GM21360 (cell line): ENCODE measurements around the gene NEDD8.
"Not testable (repeated sequence)": the region's sequence is repeated elsewhere in the genome, so short reads cannot be mapped to it uniquely, and the experiment has no call there.

Experiments
- ATAC-seq: cut with Tn5 transposase; IDR thresholded peaks from one replicate; pipeline ENCODE4 v1.9.1; 2021; ENCODE audit warnings: mild to moderate bottlenecking, moderate library complexity; ENCODE audit not compliant: unreplicated experiment

The NEDD8 gene

DNA sequence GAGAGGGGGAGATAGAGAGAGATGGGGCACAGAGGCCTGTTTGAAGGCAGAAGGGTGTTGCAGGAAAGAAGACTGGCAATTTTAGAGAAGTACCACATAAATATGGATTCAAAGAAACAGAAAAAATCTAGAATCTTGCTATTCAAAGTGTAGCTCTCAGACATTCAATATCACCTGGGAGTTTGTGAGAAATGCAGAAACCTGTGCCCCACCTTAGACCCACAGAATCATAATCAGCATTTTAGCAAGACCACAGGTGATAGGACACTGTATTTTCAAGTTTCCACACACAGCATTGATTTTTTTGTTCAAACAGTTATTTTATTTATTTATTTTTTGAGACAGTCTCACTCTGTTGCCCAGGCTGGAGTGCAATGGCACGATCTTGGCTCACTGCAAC is 3.3 kb downstream of the NEDD8 start:
- no peak for ATAC-seq

DNA sequence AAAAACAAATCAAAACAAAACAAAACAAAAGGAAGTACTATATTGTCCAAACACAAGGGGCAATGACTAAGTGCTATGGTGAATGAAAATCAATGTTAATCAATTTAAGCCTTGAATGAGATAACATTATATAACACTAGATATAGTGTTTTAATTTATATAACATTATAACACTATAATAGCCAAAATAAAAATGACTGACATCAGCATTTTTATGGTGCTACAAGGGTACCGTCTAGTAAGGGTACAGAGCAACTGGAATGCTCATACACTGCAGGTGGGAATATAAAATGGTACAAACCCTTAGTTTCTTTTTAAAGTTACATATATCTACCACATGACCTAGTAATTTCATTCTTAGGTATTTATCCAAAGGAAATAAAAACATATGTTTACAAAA is 5.7 kb downstream of the NEDD8 start:
- no peak for ATAC-seq

DNA sequence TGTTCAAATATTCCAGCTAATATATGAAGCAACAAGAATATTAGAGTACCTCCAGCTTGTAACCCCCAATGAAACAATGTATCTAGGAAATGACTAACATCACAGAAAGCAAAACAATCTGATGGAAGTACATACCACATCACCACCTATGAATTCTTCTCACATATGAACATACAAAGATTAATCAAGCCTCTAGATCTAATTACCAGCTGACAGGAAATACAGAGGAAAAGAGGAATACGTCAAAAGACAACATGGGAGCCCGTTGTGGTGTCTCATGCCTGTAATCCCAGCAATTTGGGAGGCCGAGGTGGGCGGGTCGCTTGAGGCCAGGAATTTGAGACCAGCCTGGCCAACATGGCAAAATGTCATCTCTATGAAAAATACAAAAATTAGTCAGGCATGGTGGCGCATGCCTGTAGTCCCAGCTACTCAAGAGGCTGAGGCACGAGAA is 7.5 kb downstream of the NEDD8 start:
- no peak for ATAC-seq

DNA sequence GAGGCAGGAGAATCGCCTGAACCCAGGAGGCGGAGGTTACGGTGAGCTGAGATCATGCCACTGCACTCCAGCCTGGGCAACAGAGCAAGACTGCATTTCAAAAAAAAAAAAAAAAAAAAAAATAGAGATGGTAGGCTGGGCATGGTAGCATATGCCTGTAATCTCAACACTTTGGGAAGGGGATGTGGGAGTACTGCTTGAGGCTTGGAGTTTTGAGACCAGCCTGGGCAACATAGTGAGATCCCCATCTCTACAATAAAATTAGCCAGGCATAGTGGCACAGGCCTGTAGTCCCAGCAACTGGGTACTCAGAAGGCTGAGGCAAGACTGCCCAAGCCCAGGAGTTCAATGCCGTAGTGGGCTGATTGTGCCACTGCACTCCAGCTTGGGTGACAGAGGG is 9.2 kb downstream of the NEDD8 start:
- not testable (repeated sequence) for ATAC-seq

DNA sequence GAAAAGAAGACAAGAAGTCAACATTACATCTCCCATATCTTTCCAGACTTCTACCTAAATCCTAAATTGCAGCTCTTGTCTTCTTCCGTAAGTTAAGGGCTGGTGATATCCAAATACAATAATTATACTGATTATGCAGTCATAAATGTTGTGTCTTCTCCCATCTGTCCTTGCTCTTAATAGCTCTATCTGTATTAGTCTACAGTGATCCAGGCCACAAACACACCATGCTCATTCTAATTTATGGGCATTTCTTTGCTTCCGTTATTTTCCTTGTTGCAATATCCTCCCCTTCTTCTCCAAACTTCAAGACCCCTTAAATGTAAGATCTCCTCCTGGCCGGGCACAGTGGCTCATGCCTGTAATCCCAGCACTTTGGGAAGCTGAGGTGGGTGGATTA is 12.6 kb downstream of the NEDD8 start:
- ATAC-seq: no peak

DNA sequence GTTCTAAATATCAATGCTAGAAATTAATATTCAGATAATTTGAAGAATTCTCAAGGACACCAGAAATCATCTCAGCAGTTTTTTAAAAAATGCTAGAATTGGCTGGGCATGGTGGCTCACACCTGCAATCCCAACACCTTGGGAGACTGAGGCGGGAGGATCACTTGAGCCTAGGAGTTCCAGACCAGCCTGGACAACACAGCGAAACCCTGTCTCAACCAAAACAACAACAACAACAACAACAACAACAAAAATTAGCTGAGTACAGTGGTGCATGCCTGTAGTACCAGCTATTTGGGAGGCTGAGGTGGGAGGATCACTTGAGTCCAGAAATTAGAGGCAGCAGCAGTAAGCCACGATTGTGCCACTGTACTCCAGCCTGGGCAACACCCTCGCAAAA is 13.1 kb downstream of the NEDD8 start:
- ATAC-seq: no peak

DNA sequence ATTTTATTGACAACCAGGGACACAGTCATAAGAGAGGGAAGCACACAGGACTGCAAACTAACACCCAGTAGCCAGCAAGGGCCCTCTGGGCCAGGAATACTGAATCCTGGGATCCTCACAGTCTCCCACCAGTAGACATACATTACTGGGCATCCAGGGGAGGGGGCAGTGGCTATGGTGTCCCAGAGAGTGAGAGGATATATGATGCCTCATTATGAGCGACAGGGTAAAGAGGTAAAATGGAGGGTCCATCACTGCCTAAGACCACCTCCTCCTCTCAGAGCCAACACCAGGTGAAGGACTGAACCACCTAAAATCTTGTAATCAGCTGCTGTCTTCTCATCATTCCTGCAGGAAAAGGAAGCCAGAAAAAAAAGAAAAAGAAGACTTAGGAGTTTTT is 15.3 kb downstream of the NEDD8 start:
- ATAC-seq: not testable (repeated sequence)

DNA sequence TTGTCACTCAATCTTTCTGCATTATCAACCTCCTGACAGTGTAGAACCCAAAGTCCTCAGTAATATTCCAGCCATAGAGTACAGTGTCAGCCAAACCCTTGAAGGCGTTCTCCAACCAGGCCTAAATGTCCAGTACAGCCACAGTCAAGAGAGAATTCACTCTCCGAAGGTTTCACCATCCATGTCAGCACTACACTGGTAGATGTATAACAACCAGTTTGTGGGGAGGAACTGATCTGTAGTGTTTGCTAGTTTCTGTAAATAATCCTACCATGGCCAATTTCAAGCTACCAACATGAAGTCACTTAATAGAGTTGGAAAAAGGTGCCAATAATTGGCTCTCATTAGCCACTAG is 15.8 kb downstream of the NEDD8 start:
- ATAC-seq: no peak

DNA sequence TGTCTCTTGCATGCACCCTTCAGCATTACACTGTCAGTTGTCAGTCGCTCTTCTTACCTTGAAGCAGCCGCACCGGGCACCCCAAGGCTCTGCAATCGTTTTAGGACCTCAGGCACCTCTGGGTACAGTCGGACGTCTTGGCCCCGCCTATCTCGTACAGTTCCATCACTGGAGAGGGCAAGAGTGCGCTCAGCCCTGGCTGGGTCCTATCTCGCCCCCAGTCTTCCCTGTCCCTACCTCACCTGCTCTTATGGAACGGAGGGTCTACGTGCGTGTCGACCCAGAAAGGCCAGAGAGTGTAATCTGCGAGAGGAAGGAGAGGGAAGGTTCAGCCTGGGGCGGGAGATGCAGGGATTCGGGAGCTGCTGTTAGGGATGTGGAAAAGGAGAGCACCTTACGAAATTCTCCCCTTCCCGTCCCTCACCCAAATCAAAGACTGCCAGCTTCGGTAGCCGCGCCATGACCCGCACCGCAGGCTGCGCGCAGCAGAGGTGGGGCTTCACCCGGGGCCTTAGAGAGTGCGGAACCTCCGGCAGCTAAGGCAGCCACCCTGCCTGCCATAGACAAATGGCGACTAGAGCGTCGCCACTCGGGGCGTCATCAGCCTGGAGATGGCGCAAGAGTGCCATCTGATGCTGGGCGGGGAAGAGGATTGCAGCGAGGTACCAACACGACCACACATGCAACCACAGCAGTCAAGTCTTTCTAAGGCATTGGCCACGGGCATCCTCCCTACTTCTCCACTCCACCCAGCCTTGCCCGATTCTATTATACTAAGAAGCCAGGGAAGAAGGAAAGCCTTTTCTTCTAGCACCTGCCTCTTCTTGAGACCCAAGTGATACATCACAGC is 16.4 kb downstream of the NEDD8 start, which contains the start of gene MDP1:
Gene MDP1, minus strand, starts transcription at position 572 of the 850 bp plus-strand sequence. Its CDS starts 111 bp downstream, at position 461.
- ATAC-seq: peak; percentile 66

DNA sequence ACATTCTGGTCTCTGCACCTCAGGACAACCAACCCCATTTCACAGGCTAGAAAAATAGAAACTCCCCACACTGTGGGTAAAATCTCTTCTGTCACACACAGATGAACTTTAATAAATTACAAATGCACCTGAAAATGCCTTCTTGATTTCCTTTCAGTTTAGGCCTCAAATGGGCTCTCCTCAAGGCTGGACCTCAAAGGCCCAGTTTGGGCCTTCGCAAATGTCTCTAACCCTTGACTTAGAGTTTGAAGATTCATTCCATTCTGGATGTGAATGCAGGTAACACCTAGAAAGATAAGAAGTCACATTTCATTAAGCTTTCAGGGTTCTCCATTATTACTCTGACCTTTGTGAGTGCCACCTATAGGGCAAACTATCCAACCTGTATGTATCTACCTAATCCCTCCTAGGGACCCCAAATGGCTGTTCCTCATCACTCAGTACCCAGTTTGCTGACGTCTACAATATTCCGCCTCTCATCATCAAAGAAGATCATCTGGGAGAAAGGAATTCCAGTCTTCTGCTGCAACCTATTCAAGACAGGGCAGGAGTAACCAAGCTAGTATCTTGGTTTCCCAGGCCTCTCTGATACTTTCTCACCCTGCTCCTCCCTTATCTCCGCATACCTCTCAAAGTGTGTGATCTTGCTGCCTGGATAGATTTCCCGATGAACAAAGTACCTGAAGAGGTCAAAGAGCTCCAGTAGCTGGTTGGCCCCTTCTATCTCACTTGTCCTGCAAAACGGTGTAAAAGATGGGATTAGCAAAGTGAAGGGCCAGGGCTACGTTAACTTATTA is 18.1 kb downstream of the NEDD8 start:
- no peak for ATAC-seq

DNA sequence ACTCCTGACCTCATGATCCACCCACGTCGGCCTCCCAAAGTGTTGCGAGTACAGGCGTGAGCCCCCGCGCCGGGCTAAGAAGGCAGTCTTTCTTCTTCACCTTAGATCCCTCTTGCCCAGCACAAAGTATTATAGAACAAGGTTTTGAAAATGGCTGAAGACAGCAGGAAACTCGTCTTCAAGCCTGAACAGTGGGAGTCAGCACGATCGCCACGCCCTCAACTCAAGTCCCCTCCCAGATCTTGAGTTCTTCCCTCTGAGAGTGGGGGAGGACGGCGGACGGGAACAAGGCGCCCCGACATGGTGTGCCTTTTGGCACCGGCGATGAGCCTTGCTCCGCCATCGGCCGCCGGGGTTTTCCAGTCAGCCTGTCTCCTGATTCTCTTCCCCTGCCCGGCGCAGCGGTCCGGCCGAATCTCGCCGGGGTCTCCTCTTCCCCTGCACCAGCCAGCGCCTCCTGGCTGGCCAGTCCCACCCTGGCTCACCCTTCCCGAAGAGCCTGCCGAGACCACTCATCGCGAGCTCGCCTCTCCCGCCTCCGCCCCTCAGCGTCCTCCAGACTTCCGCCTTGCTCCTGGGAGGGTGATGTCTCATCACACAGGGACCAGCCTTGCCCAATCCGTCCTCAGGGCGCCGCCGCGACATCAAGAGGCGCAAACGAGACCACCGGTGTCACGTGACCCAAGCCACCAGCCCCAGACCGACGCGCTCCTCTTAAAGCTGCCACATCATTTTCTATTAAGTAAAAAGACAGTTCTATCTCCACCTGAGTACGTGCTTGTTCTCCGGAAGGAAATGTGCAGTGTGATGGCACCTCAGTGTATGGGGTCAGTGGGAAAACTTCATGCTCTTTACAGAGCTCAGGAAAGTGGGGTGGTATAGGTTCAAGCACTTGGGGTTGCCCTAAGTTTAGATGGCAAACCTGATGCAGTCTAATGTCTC is 19.0 kb downstream of the NEDD8 start, which contains the start of gene CHMP4A:
Gene CHMP4A, minus strand, starts transcription at position 565 of the 942 bp plus-strand sequence. Its CDS starts 49 bp downstream, at position 516.
- peak; percentile 72 for ATAC-seq

DNA sequence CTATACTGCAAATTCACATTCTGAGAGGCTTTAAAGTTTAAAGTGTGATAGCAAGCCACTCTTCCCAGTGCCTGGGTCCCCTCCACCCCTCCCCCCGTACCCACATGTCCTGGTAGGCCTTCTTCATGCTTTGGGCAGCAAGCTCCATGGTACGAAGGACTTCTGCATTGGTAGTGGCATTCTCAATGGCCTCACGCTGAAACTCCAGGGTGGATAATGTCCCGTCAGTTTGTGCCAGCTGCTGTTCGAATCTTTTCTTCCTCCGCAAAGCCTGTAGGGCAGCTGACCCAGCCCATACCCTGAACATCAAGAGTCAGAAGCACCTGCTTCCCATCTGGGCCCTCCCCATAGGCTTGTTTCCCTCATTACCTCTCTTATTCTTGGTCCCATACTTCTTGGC is 20.9 kb downstream of the NEDD8 start:
- no peak for ATAC-seq

DNA sequence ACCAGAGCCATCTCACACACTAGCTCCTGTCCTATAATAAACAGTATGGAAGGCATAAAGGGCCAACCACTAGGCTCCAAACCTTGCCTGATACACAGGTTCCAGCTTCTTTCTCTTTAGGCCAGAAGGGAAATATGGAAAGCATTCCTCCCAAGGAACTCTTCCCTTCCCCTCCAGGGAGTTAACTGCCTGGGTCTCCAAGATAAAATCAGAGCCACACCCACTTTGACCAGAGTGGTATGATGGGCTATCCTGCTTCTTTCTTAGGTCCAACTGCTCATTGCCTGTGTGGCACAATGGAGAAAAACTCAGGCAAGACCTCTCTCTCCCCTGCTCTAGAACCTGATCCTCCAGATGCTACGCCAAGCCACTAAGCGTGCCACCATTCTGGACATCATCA is 24.5 kb downstream of the NEDD8 start:
- no peak for ATAC-seq

DNA sequence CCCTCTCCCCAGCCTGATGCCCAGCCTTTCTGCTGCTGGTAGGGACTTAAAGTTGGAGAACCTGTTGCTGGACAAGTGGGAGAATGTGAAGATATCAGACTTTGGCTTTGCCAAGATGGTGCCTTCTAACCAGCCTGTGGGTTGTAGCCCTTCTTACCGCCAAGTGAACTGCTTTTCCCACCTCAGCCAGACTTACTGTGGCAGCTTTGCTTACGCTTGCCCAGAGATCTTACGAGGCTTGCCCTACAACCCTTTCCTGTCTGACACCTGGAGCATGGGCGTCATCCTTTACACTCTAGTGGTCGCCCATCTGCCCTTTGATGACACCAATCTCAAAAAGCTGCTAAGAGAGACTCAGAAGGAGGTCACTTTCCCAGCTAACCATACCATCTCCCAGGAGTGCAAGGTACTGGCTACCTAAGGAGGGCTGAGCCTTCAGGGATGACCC is 25.0 kb downstream of the NEDD8 start:
- no peak for ATAC-seq

DNA sequence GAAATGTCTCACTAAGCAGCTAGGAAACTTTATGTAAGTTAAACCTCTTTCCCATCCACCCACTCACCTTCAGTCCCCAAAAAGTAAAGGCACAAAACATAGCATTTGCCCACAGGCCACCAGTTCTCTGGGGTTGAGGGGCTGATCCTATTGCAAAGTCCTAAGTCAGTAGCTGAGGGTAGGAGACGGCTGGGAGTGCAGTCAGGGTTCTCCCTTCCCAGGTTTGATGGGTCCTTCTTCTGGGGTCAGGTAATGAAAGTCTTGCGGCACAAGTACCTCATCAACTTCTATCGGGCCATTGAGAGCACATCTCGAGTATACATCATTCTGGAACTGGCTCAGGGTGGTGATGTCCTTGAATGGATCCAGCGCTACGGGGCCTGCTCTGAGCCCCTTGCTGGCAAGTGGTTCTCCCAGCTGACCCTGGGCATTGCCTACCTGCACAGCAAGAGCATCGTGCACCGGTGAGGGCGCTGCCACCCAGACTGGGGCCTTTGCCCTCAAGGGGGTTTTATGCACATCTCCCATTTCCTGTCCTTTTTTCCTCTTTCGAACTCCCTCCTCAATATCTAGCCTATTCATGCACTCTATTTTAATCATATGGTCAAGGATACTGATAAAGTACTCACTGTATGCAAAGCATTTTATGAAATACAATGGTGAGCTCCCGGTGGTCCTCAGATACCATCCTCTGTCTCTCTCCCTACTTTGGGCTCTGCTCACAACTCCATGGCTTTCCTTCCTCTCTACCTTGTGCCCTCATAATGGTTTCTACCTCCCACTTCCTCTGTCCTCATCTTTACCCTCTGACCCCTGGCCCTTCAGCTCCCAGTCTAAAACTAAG is 25.7 kb downstream of the NEDD8 start:
- no peak for ATAC-seq

DNA sequence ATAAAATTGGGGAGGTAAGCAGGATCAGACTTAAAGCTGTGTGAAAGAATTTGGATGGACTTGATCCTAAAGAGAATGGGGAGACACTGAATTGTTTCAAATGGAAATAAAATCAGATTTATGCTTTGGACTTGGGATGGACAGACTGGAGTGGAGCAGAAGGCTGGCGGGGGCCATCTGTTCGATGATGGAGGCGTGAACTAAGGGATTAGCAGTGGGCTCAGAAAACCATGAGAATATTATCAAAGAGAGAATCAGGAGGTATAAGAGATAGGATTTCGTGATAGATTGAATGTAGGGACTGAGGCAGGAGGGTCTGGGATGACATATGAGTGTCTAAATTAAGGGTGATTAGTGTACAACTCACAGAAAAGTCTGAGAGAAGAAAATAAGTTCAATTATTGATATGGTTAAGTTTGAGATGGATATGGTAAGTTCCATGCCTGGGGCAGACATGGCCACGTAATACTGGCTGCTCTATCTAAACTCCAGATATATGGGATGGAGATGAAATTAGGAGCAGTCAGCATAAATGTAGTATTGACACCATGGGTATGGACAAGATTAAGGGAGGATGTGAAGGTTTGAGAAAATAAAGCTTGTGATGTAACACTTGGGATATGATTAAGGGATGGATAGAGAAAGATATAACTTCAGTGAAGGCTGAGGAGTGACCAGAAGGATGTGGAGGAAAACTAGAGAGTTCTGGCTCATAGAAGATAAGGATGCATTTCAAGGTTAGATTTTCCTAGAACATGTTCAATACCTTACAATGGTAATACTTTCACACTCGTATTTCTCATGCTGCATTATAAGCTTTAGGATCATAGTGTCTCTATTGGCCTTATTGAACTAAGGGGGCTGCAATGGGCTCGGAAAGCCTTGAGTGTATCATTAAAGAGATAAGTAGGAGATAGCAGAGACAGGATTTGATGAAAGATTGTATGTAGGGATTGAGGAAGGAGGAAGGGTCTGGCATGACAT is 27.7 kb downstream of the NEDD8 start:
- no peak for ATAC-seq

DNA sequence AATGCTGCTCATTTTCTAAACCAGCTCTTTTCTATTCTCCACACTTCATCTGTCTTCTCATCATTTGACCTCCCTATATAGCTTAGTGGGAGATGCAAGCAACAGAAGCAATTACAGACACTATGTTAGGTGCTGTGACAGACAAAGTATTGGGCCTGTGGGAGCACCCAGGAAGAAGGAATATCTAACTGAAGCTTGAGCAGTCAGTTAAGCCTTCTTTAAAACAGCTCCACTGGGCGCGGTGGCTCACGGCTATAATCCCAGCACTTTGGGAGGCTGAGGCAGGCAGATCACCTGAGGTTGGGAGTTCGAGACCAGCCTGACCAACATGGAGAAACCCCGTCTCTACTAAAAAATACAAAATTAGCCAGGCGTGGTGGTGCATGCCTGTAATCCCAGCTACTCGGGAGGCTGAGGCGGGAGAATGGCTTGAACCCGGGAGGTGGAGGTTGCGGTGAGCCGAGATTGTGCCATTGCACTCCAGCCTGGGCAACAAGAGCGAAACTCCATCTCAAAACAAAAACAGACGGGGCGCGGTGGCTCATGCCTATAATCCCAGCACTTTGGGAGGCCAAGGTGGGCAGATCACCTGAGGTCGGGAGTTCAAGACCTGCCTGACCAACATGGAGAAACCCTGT is 28.8 kb downstream of the NEDD8 start:
- ATAC-seq: not testable (repeated sequence)

DNA sequence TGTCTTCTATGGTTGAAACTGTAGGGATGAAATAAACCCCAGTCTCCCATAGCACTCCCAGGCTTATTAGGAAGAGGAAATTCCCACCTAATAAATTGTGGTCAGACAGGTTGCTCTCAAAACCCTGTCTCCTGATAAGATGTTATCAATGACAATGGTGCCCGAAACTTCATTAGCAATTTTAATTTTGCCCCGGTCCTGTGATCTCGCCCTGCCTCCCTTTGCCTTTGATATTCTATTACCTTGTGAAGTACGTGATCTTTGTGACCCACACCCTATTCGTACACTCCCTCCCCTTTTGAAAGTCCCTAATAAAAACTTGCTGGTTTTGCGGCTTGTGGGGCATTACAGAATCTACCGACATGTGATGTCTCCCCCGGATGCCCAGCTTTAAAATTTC is 29.6 kb downstream of the NEDD8 start:
- ATAC-seq: not testable (repeated sequence)
